GM10266 (cell line): ENCODE measurements around the gene TM7SF3.

Experiments used
- DNase-seq: peaks from one replicate; pipeline ENCODE4 v3.0.0; 2012; ENCODE audit errors: extremely low spot score
- CTCF ChIP-seq: IDR thresholded peaks from 2 replicates; pipeline ENCODE4 v1.5.1; 2012; ENCODE audit warnings: mild to moderate bottlenecking, low read depth; ENCODE audit not compliant: control insufficient read depth, insufficient read depth; ENCODE audit errors: missing control alignments

TM7SF3 gene

GRCh38 chr12:26954027-26954426 is 60.2 kb downstream of the TM7SF3 start:
- TF ChIP-seq CTCF: no peak
- DNase-seq: no peak

- no peak for DNase-seq
- TF ChIP-seq CTCF: no peak
Observed at GRCh38 chr12:26953447-26953846, 60.7 kb downstream of the TM7SF3 start.

- DNase-seq: no peak
- no peak for TF ChIP-seq CTCF
Observed at GRCh38 chr12:26948309-26948708, 65.9 kb downstream of the TM7SF3 start.

- TF ChIP-seq CTCF: no peak
- no peak for DNase-seq
Observed at GRCh38 chr12:26941215-26941594, 73.0 kb downstream of the TM7SF3 start.

GRCh38 chr12:26940516-26941214 is 73.5 kb downstream of the TM7SF3 start:
- no peak for TF ChIP-seq CTCF
- DNase-seq: no peak

GRCh38 chr12:26939953-26940352 is 74.2 kb downstream of the TM7SF3 start:
- DNase-seq: no peak
- no peak for TF ChIP-seq CTCF

GRCh38 chr12:26939192-26939832 is 74.9 kb downstream of the TM7SF3 start:
- no peak for TF ChIP-seq CTCF
- no peak for DNase-seq
